Lung (tissue), 16 donors: ENCODE results near the gene SNAPC5. TPM values are rescaled to one million over a fixed set of nuclear protein-coding genes. Genes with fewer than 3 reads are reported as not detected.

Experiments
- ATAC-seq: fragments of 200-7000 bp; cut with Tn5 transposase; one replicate; pipeline ENCODE4 v1.9.1; 2020; ENCODE audit warnings: moderate number of reproducible peaks; ENCODE audit not compliant: insufficient read depth, low FRiP score
- DNase-seq, 3 donors: peaks; one replicate each; pipeline ENCODE4 v3.0.0-alpha.2; 2013 to 2017
- H3K27ac ChIP-seq, 2 donors: one replicate each; pipeline ENCODE4 v1.5.1; 2013; ENCODE audit warnings: mild to moderate bottlenecking in 2 of 2, moderate library complexity in 2 of 2, control low read depth in 1 of 2, inconsistent platforms in 1 of 2, low read depth in 1 of 2, low read length in 1 of 2
- H3K27me3 ChIP-seq, 3 donors: one replicate each; pipeline ENCODE4 v1.5.1; 2013; ENCODE audit warnings: low read length in 2 of 3; ENCODE audit not compliant: control insufficient read depth in 3 of 3, insufficient read depth in 3 of 3
- H3K36me3 ChIP-seq, 4 donors: one replicate each; pipeline ENCODE4 v1.5.1; 2013; ENCODE audit warnings: low read length in 4 of 4, mild to moderate bottlenecking in 1 of 4, moderate library complexity in 1 of 4; ENCODE audit not compliant: control insufficient read depth in 4 of 4, insufficient read depth in 4 of 4
- H3K4me1 ChIP-seq, 5 donors: one replicate each; pipeline ENCODE4 v1.5.1; 2013; ENCODE audit warnings: low read length in 5 of 5, mild to moderate bottlenecking in 2 of 5, moderate library complexity in 1 of 5; ENCODE audit not compliant: control insufficient read depth in 5 of 5, insufficient read depth in 5 of 5
- H3K4me3 ChIP-seq: one replicate; pipeline ENCODE4 v1.5.1; 2013; ENCODE audit warnings: mild to moderate bottlenecking, control low read depth, moderate library complexity
- H3K9ac ChIP-seq, 2 donors: one replicate each; pipeline ENCODE4 v1.5.1; 2013; ENCODE audit warnings: low read length in 2 of 2, control low read depth in 1 of 2; ENCODE audit not compliant: insufficient read depth in 1 of 2
- H3K9me3 ChIP-seq, 4 donors: one replicate each; pipeline ENCODE4 v1.5.1; 2013; ENCODE audit warnings: low read length in 3 of 4, mild to moderate bottlenecking in 1 of 4, moderate library complexity in 1 of 4; ENCODE audit not compliant: control insufficient read depth in 4 of 4, insufficient read depth in 3 of 4
- WGBS, 2 donors: extraction: QIAGEN DNeasy Blood & Tissue Kit; methylation state at CpG; one replicate each; pipeline ENCODE4 v1.1.7; 2013; 5-methylcytosine and 5-hydroxymethylcytosine counted together
- long read RNA-seq, 5 donors: transcript quantifications; one replicate each; lab custom pipeline, GENCODE V29; 2026
- polyA plus RNA-seq, 2 donors: library from polyadenylated mRNA; stranded (reverse); fragments of 200-250 nt; gene quantifications; one replicate each; pipeline ENCODE4 v1.2.1, GENCODE V29; 2013
- total RNA-seq, 2 donors: library from RNA; depleted of rRNA in 1 of 2; stranded (reverse); fragments of >200 nt in 1 of 2; gene quantifications; one replicate each; pipeline ENCODE4 v1.2.1, GENCODE V29; 2014 to 2021
- TF ChIP-seq, protein P1 (sequence below): IDR thresholded peaks from 2 replicates; pipeline ENCODE4 v1.5.1; 2012; ENCODE audit warnings: mild to moderate bottlenecking; ENCODE audit errors: control extremely low read depth, extremely low read depth
- donor health status: control.
- donor health status: control.
- donor health status: Bipolar disorder and iron deficiency.
- donor health status: healthy.
- donor health status: DM: yes; HTN: yes; CAD: no.

SNAPC5 gene, protein sequence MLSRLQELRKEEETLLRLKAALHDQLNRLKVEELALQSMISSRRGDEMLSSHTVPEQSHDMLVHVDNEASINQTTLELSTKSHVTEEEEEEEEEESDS
- total RNA-seq (10 to 100 TPM; 19.2 to 25.4 TPM), polyA plus RNA-seq (10 to 100 TPM; 28.1 to 41.4 TPM)
- long read RNA-seq, donor 1, transcript SNAPC5-202 (3 exons, 1,002 nt): major isoform, 9 of 15 reads
- long read RNA-seq, donor 1, partial matches to known transcripts: 0 of 15 reads
- long read RNA-seq, donor 1, other reads (novel, unspliced or antisense): 0 of 15 reads
- long read RNA-seq, donor 2, partial matches to known transcripts: 0 of 4 reads
- long read RNA-seq, donor 2, other reads (novel, unspliced or antisense): 0 of 4 reads
- long read RNA-seq, donor 3, transcript SNAPC5-202 (3 exons, 1,002 nt): major isoform, 6 of 11 reads
- long read RNA-seq, donor 3, partial matches to known transcripts: 0 of 11 reads
- long read RNA-seq, donor 3, other reads (novel, unspliced or antisense): 0 of 11 reads
- long read RNA-seq, donor 4: 0 reads
- long read RNA-seq, donor 5, transcript SNAPC5-202 (3 exons, 1,002 nt): major isoform, 8 of 12 reads
- long read RNA-seq, donor 5, partial matches to known transcripts: 0 of 12 reads
- long read RNA-seq, donor 5, other reads (novel, unspliced or antisense): 0 of 12 reads

GRCh38 chr15:66497502-66498455 is at the start of gene SNAPC5:
SNAPC5 (minus strand) TSS chr15:66497762; CDS start chr15:66497731, 31 bp downstream.
- Histone ChIP-seq H3K9ac (peak within 1 kb of the TSS; percentile 75 to 76), H3K27ac (peak within 1 kb of the TSS; percentile 75 to 96), H3K36me3 (peaks cover 23 to 51% (median 39%) of the 10 kb centered on the region in 4 donors), H3K4me1 (peaks cover 0 to 21% (median 3%) of the 10 kb centered on the region in 5 donors), H3K27me3 (no peaks in the 10 kb centered on the region), H3K9me3 (no peaks in the 10 kb centered on the region), H3K4me3 (peak within 1 kb of the TSS; percentile 92)
- WGBS, 2 donors: 10 to 11% methylated on average over 42 to 43 of the region's 43 CpGs
- DNase-seq: peak; percentile 96 to 97 (median 97)
- TF ChIP-seq, protein P1, sequence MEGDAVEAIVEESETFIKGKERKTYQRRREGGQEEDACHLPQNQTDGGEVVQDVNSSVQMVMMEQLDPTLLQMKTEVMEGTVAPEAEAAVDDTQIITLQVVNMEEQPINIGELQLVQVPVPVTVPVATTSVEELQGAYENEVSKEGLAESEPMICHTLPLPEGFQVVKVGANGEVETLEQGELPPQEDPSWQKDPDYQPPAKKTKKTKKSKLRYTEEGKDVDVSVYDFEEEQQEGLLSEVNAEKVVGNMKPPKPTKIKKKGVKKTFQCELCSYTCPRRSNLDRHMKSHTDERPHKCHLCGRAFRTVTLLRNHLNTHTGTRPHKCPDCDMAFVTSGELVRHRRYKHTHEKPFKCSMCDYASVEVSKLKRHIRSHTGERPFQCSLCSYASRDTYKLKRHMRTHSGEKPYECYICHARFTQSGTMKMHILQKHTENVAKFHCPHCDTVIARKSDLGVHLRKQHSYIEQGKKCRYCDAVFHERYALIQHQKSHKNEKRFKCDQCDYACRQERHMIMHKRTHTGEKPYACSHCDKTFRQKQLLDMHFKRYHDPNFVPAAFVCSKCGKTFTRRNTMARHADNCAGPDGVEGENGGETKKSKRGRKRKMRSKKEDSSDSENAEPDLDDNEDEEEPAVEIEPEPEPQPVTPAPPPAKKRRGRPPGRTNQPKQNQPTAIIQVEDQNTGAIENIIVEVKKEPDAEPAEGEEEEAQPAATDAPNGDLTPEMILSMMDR: peak; percentile 80
- ATAC-seq: peak; percentile 98

GRCh38 chr15:66545255-66545654 is 47.7 kb upstream of the SNAPC5 start:
- H3K27me3 ChIP-seq: no peaks in the 10 kb centered on the region
- DNase-seq: no peak
- TF ChIP-seq, protein P1: no peak
- no peak overlapping the region for H3K9ac ChIP-seq
- no peak overlapping the region for H3K4me3 ChIP-seq
- ATAC-seq: no peak
- 97 to 100% methylated on average over 1 of the region's 1 CpG for WGBS, 2 donors
- H3K27ac ChIP-seq: no peak overlapping the region
- peaks cover 0 to 2% (median 0%) of the 10 kb centered on the region in 4 donors for H3K36me3 ChIP-seq
- no peaks in the 10 kb centered on the region for H3K9me3 ChIP-seq
- H3K4me1 ChIP-seq: no peaks in the 10 kb centered on the region

GRCh38 chr15:66542896-66543295 is 45.3 kb upstream of the SNAPC5 start:
- ATAC-seq (no peak), DNase-seq (no peak)
- H3K36me3 ChIP-seq: peaks cover 0 to 4% (median 4%) of the 10 kb centered on the region in 4 donors
- no peak overlapping the region for H3K4me3 ChIP-seq
- H3K27me3 ChIP-seq: no peaks in the 10 kb centered on the region
- H3K9me3 ChIP-seq: no peaks in the 10 kb centered on the region
- WGBS, 2 donors: 98% methylated on average over 4 of the region's 4 CpGs
- TF ChIP-seq, protein P1: no peak
- H3K27ac ChIP-seq: no peak overlapping the region
- no peak overlapping the region for H3K9ac ChIP-seq
- H3K4me1 ChIP-seq: no peaks in the 10 kb centered on the region
